HG02588 (cell line): ENCODE data around the gene ACAP3.

Source experiments
- ATAC-seq: cut with Tn5 transposase; IDR thresholded peaks from one replicate; pipeline ENCODE4 v1.9.1; 2021; ENCODE audit warnings: mild to moderate bottlenecking, moderate library complexity; ENCODE audit not compliant: unreplicated experiment

Gene ACAP3

GRCh38 chr1:1272341-1273208 lies 35.2 kb downstream of the ACAP3 start:
- no peak for ATAC-seq

- ATAC-seq, result no peak
These were observed 36.9 kb downstream of the ACAP3 start for GRCh38 chr1:1270813-1271212.

GRCh38 chr1:1268284-1268682 lies 39.4 kb downstream of the ACAP3 start:
- no peak for ATAC-seq

GRCh38 chr1:1267488-1268283 lies 40.0 kb downstream of the ACAP3 start:
- no peak for ATAC-seq

GRCh38 chr1:1264868-1265272 lies 42.9 kb downstream of the ACAP3 start:
- no peak for ATAC-seq

- no peak for ATAC-seq
These were observed 43.7 kb downstream of the ACAP3 start for GRCh38 chr1:1264026-1264425.

- no peak for ATAC-seq
These were observed 45.0 kb downstream of the ACAP3 start for GRCh38 chr1:1262758-1263157.

GRCh38 chr1:1262071-1262470 lies 45.7 kb downstream of the ACAP3 start:
- no peak for ATAC-seq

GRCh38 chr1:1260843-1261560 lies 46.7 kb downstream of the ACAP3 start:
- ATAC-seq, result no peak

- no peak for ATAC-seq
These were observed 47.7 kb downstream of the ACAP3 start for GRCh38 chr1:1259951-1260600.

GRCh38 chr1:1259540-1259939 lies 48.2 kb downstream of the ACAP3 start:
- no peak for ATAC-seq

GRCh38 chr1:1259119-1259488 lies 48.6 kb downstream of the ACAP3 start:
- ATAC-seq, result no peak

- ATAC-seq, result no peak
These were observed 50.5 kb downstream of the ACAP3 start for GRCh38 chr1:1256956-1257871.

- no peak for ATAC-seq
These were observed 52.1 kb downstream of the ACAP3 start for GRCh38 chr1:1255611-1256010.

GRCh38 chr1:1255078-1255477 lies 52.7 kb downstream of the ACAP3 start:
- no peak for ATAC-seq

- ATAC-seq, result no peak
These were observed 53.1 kb downstream of the ACAP3 start for GRCh38 chr1:1254667-1254998.

GRCh38 chr1:1253972-1254666 lies 53.6 kb downstream of the ACAP3 start:
- ATAC-seq, result no peak

- ATAC-seq, result no peak
These were observed 54.4 kb downstream of the ACAP3 start for GRCh38 chr1:1253314-1253713.

- ATAC-seq, result no peak
These were observed 56.9 kb downstream of the ACAP3 start for GRCh38 chr1:1250786-1251284.
